RWPE2 (cell line): ENCODE measurements around the gene DAGLA.

Source experiments
- ATAC-seq: fragments of 200-7000 bp; cut with Tn5 transposase; 3 replicates; pipeline ENCODE4 v1.9.1; 2021; ENCODE audit warnings: low read depth
- DNase-seq: peaks from one replicate; pipeline ENCODE4 v3.0.0-alpha.2; 2020; ENCODE audit warnings: low spot score
- H3K27ac ChIP-seq: fragments of 450-650 bp; 2 replicates; pipeline ENCODE4 v1.5.1; 2017; ENCODE audit warnings: mild to moderate bottlenecking; ENCODE audit not compliant: poor library complexity, severe bottlenecking
- H3K27me3 ChIP-seq: fragments of 250-450 bp; sonication (Bioruptor Pico); 2 replicates; pipeline ENCODE4 v1.5.1; 2021; ENCODE audit warnings: mild to moderate bottlenecking, moderate library complexity; ENCODE audit not compliant: insufficient read depth, poor library complexity, severe bottlenecking
- H3K36me3 ChIP-seq: fragments of 250-450 bp; sonication (Bioruptor Pico); 2 replicates; pipeline ENCODE4 v1.5.1; 2020; ENCODE audit warnings: low read depth, mild to moderate bottlenecking, moderate library complexity
- H3K4me1 ChIP-seq: fragments of 250-450 bp; sonication (Bioruptor Pico); 2 replicates; pipeline ENCODE4 v1.5.1; 2021; ENCODE audit warnings: mild to moderate bottlenecking, moderate library complexity; ENCODE audit not compliant: insufficient read depth, poor library complexity, severe bottlenecking
- H3K4me3 ChIP-seq: fragments of 250-450 bp; sonication (Bioruptor Pico); 2 replicates; pipeline ENCODE4 v1.5.1; 2021; ENCODE audit warnings: mild to moderate bottlenecking, moderate library complexity; ENCODE audit not compliant: severe bottlenecking
- H3K9me3 ChIP-seq: fragments of 250-450 bp; sonication (Bioruptor Pico); 2 replicates; pipeline ENCODE4 v1.5.1; 2021; ENCODE audit warnings: mild to moderate bottlenecking, moderate library complexity; ENCODE audit not compliant: severe bottlenecking
- TF ChIP-seq, protein P1 (sequence below): fragments of 450-650 bp; IDR thresholded peaks from one replicate; pipeline ENCODE4 v1.5.1; 2017; ENCODE audit warnings: mild to moderate bottlenecking, moderate library complexity; ENCODE audit not compliant: poor library complexity, severe bottlenecking

DAGLA gene

DNA sequence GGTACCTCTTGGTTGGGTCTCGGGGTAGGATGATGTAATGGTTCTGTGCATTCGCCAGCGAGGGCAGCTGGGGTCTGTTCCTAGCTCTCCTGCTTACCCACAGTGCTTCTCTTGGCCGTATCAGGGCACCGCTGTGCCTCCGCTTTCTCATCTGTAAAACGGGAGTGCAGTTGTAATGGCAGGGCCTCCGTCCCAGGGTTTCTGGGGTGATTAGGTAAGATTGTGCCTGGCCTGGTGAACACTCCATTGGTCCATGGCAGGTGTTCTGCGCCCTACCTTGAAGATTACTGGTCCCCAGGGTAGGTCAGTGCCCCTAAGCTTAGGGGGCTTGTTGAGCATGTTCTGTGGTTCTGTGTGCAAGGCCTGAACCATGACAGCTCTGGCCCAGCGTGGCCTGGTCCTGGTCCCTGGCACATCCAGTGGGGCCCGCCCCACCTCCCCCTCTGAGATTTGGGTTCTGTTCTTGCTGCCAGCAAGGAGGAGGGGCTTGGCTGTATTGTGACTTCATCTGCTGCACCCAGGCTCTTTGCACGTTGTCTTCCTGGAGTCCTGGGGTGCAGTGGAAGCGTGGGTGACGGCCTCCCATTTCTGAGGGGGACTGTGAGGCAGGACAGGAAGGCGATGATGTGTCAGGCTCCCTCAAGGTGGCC is 77.1 kb downstream of the DAGLA start:
- DNase-seq (no peak), ATAC-seq (no peak)
- Histone ChIP-seq H3K36me3 (no peaks in the 10 kb centered on the region), H3K9me3 (no peaks in the 10 kb centered on the region), H3K27me3 (peaks cover 5% of the 10 kb centered on the region), H3K4me1 (peaks cover 2% of the 10 kb centered on the region), H3K4me3 (no peak overlapping the region), H3K27ac (no peak overlapping the region)
- TF ChIP-seq, protein P1, sequence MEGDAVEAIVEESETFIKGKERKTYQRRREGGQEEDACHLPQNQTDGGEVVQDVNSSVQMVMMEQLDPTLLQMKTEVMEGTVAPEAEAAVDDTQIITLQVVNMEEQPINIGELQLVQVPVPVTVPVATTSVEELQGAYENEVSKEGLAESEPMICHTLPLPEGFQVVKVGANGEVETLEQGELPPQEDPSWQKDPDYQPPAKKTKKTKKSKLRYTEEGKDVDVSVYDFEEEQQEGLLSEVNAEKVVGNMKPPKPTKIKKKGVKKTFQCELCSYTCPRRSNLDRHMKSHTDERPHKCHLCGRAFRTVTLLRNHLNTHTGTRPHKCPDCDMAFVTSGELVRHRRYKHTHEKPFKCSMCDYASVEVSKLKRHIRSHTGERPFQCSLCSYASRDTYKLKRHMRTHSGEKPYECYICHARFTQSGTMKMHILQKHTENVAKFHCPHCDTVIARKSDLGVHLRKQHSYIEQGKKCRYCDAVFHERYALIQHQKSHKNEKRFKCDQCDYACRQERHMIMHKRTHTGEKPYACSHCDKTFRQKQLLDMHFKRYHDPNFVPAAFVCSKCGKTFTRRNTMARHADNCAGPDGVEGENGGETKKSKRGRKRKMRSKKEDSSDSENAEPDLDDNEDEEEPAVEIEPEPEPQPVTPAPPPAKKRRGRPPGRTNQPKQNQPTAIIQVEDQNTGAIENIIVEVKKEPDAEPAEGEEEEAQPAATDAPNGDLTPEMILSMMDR = no peak

DNA sequence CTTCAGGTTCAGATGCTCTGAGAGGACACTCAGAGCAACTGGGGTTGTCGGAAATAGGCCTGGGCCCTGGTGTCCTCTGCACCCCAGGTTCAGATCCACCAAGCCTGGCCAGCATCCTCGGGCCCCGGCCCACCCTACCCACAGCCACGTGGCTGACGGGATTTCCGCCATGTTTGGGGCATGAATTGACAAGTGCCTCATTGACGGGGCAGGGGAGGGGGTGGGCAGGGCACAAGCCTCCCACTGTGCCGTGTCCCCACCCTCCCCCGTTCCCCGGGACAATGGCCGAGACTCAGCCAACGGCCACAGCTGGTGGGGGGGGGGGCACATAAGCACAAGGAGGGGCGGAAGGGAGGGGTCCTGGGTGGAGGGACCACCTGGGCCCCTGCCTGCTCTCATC is 80.8 kb downstream of the DAGLA start:
- no peaks in the 10 kb centered on the region for H3K27me3 ChIP-seq
- DNase-seq = no peak

DNA sequence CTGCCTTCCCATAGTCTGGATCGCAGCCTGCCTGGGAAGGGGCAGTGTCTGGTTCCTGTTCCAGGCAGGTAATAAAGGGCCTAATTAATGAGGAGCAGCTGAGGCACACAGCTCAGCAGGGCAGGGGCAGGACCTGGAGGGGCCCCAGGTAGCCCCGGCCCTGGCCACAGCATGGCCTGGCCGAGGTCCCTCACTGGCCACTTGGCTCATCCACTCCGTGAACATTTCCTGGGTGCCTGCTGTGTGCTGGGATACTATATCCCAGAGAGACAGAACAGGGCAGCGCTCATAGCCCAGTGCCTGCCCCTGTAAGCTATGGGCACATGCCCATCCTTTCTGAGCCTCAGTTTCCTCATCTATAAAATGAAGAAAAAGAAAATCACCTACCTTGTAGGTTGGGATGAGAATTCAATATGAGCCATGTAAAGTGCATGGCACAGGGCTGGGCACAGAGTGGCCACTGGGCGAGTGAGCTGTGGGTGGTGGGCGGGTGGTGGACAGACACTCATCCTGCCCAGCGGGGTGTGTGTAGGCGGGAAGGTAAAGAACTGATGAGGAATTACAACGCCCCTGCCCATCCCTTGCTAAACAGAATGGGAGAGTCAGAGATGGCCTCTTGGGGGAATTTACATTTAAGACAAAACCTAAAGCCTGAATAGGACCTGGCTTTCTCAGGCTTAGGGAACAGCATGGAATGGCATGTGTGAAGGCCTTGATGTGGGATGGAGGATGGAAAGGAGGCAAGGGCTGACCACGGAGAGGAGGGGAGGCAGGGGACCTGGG is 81.4 kb downstream of the DAGLA start:
- Histone ChIP-seq H3K27me3 (no peaks in the 10 kb centered on the region), H3K4me1 (peaks cover 1% of the 10 kb centered on the region), H3K4me3 (no peak overlapping the region), H3K36me3 (no peaks in the 10 kb centered on the region), H3K27ac (no peak overlapping the region), H3K9me3 (no peaks in the 10 kb centered on the region)
- TF ChIP-seq, protein P1 = no peak
- ATAC-seq (no peak; the same call in 2 of the 3 replicates), DNase-seq (no peak)

More for the DNA sequence above, 80.8 kb downstream of the DAGLA start:
- Histone ChIP-seq H3K36me3 (no peaks in the 10 kb centered on the region), H3K27ac (no peak overlapping the region), H3K4me3 (no peak overlapping the region), H3K4me1 (peaks cover 2% of the 10 kb centered on the region), H3K9me3 (no peaks in the 10 kb centered on the region)
- ATAC-seq = no peak
- TF ChIP-seq, protein P1 = no peak

DNA sequence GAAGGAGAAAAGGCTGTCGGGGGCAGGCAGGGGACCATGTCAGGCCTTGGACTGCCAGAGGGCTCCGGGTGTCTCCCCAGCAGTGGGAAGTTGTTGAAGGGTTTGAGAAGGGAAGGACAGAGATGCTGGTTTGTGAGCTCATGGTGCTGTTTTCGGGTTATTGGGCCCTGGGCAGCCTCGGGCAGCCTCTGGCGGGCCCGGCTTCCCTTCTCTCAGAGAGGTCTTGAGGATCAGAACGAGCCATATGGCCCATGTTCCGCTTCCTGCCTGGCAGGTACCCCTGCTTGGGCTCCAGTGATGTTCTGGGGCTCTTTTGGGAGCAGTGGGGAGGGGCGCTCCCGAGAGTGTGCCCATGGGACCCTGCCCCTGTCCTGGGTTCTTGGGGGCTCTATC is 82.0 kb downstream of the DAGLA start:
- no peaks in the 10 kb centered on the region for H3K36me3 ChIP-seq
- H3K4me1 ChIP-seq = no peaks in the 10 kb centered on the region
- no peak overlapping the region for H3K4me3 ChIP-seq
- no peak overlapping the region for H3K27ac ChIP-seq
- H3K9me3 ChIP-seq = no peaks in the 10 kb centered on the region
- DNase-seq (no peak), ATAC-seq (no peak)
- TF ChIP-seq, protein P1 = no peak
- no peaks in the 10 kb centered on the region for H3K27me3 ChIP-seq

DNA sequence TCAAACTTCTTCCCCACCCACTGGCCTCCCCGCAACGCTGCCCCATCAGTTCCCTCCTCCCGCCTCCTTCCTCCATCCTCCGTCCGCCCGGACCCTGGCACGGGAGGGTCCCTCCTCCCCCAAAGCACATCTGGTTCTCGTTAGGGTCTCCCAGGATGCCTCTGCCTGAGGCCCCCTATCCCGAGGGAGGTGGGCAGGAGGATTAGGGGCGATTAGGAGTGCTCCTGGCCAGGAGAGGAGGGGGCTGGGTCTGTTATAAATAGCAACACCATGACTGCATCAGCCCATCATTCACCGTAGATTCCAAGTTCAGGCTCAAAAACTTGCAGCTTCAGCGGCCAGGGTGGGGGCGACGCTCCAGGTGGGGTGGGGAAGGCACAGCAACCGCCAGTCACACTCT is 82.6 kb downstream of the DAGLA start:
- H3K4me3 ChIP-seq = no peak overlapping the region
- ATAC-seq = no peak

More for the DNA sequence above, 82.6 kb downstream of the DAGLA start:
- Histone ChIP-seq H3K4me1 (no peaks in the 10 kb centered on the region), H3K27ac (no peak overlapping the region), H3K9me3 (no peaks in the 10 kb centered on the region), H3K27me3 (no peaks in the 10 kb centered on the region), H3K36me3 (no peaks in the 10 kb centered on the region)
- TF ChIP-seq, protein P1 = no peak
- DNase-seq = no peak
